ENCODE results near the gene FGF23.

FGF23 gene

DNA sequence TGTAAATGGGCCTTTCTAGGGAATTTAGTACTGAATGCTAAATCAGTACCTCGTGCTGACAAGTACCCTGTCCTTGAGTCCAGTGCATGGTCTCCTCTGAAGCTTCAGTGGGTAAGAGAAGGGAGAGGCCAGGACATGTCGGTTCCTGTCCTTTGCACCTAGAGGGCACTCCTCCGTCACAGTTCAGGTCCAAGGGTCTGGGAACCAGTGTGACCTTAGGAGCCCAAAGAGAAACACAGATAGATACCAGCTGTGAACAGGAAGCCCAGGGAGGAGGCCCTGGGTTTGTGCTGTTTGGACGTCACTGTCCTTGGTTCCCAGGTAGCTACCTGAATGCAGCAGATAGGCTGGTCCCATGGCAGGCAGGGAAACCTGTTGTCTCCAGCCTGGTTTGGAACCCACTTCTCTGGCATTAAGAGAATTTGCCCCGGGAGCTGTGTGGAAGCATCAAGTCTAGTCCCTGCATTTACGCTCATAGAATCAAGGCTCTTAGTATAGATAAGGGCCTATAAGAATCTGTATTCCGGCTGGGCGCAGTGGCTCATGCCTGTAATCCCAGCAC is 3.9 kb upstream of the FGF23 start:
- no peak for DNase-seq (ENCODE audit: low read depth)

DNA sequence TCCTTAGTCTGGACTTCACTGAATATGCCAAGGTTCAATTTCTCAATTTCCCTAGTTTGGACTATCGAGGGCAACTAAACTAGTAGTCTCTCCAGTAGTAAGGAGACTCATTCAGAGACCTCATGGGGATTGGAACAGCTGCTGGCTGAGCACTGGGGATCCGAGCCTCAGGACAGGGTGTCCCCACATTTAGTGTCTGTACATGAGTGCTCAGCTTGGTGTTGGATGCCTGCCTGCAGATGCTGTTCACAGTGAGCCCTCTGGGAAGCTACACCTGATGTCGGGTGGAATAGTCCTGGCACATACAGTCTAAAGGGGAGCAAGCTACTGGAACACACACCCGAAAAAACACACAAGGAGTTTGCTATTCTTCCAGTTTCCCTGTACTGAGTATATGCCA is 820 bp upstream of the FGF23 start:
- DNase-seq (ENCODE audit: low read depth): no peak

GRCh38 chr12:4378772-4379171 is 740 bp downstream of the FGF23 start:
- DNase-seq (ENCODE audit: low read depth): no peak

DNA sequence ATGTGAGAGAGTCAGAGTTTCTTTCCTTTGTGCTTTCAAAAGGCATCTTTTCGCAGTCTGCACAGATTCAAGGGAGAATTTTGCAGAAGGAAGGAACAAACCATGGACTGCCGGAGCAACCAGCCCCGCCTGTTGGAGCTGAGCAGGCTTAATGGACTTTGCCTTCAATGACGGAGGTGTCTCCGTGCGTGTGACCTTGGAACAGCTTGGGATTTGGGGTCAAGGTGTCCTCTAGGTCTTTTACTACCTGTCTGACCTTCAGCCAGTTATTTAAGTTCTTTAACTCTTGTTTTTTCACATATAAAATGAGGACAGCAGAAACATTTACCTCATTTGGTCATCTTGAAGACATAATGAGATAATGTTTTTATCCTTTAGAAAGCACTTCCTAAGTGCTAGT is 4.1 kb downstream of the FGF23 start:
- no peak for DNase-seq (ENCODE audit: low read depth)

- no peak for DNase-seq (ENCODE audit: low read depth)
Measured at GRCh38 chr12:4372653-4373052, 6.9 kb downstream of the FGF23 start.

- DNase-seq (ENCODE audit: low read depth): no peak
Measured at GRCh38 chr12:4370265-4370664, 9.2 kb downstream of the FGF23 start.

- no peak for DNase-seq (ENCODE audit: low read depth)
Measured at GRCh38 chr12:4369548-4369947, 10.0 kb downstream of the FGF23 start.

- no peak for DNase-seq (ENCODE audit: low read depth)
Measured at GRCh38 chr12:4366090-4366489, 13.4 kb downstream of the FGF23 start.

DNA sequence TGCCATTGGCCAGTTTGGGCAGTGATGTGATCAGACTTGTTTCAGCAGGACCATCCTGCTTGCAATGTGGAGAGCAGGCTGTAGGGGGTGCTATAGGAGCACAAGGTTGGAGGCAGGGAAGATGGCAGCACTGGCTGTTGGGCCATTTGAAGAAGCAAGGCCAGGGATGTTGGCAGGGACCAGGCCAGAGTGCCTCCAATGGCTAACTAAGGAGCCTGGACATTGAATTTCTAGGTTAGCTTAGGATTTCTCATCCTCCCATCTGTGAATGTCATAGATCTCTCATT is 23.5 kb downstream of the FGF23 start:
- DNase-seq (ENCODE audit: low read depth): peak; percentile 60

GRCh38 chr12:4355156-4356040 is 24.1 kb downstream of the FGF23 start:
- DNase-seq (ENCODE audit: low read depth): no peak

GRCh38 chr12:4353785-4354208 is 25.7 kb downstream of the FGF23 start:
- peak; percentile 18 for DNase-seq (ENCODE audit: low read depth)

GRCh38 chr12:4346931-4347330 is 32.6 kb downstream of the FGF23 start:
- DNase-seq (ENCODE audit: low read depth): no peak

GRCh38 chr12:4331842-4332241 is 47.7 kb downstream of the FGF23 start:
- no peak for DNase-seq (ENCODE audit: low read depth)

- DNase-seq (ENCODE audit: low read depth): no peak
Measured at GRCh38 chr12:4331221-4331620, 48.3 kb downstream of the FGF23 start.

GRCh38 chr12:4330203-4330602 is 49.3 kb downstream of the FGF23 start:
- DNase-seq (ENCODE audit: low read depth): no peak

DNA sequence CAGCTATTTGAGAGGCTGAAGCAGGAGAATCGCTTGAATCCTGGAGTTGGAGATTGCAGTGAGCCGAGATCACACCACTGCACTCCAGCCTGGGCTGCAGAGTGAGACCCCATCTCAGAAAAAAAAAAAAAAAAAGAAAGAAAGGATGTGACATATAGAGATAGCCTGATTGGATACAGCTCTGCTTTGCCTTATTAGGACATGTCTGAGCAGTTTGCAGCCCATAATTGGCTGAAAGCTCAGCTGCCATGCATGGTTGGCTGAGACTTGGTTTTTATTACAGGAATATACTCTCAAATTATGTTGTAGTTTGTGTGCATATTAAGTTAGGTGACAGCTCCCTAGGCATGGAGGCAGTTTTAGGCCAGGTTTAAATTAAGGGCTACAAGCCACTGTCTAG is 52.2 kb downstream of the FGF23 start:
- DNase-seq (ENCODE audit: low read depth): no peak

- no peak for DNase-seq (ENCODE audit: low read depth)
Measured at GRCh38 chr12:4325966-4326365, 53.5 kb downstream of the FGF23 start.

- DNase-seq (ENCODE audit: low read depth): no peak
Measured at GRCh38 chr12:4324366-4324765, 55.1 kb downstream of the FGF23 start.

DNA sequence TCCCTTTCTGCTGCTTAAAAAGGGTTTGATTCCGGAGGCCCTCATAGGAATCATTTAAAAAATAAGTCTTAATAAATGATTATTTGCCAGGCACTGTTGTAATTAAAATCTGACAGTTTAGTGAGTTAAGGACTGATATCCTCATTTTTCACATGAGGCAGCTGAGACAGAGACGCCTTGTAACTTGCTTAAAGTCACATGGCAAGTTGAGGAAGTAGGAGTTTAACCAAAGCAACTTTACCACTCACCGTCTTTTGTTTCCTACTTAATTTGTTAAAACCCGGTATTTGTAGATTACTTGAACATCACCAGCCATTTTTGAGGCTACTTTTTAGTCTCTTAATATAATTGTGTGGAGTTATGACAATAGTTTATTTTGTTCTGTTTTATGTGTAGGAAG is 56.1 kb downstream of the FGF23 start:
- DNase-seq (ENCODE audit: low read depth): no peak

- DNase-seq (ENCODE audit: low read depth): no peak
Measured at GRCh38 chr12:4322726-4323125, 56.8 kb downstream of the FGF23 start.

GRCh38 chr12:4320853-4321701 is 58.4 kb downstream of the FGF23 start, which contains the start of gene TIGAR:
TIGAR (plus strand) TSS chr12:4321213; CDS start chr12:4321272, 59 bp downstream.
- peak; percentile 94 for DNase-seq (ENCODE audit: low read depth)

DNA sequence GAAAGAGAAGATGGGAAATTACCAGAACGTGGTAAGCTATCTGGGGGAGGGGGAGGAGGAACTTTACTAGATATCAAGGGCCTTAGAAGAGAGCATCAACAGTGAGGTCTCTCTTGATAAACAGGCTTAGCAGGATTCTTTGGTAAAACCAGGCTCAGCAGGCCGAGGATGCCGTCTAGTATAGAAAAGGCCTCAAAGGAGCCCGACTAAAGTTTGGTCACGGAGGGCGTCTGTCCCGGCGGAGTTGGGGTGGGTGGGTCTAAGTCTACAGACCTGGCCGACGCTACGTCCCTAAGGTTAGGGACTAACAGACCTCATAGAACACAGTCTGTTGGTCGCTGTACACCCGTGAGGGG is 59.0 kb downstream of the FGF23 start:
- DNase-seq (ENCODE audit: low read depth): no peak

All from activated T-cell treated with anti-CD3 and anti-CD28 coated beads for 48 hours (primary cell).